Measurements from ENCODE around the gene NTN5.
A peak's percentile ranks its signal among the peaks of the same experiment; 100 is the strongest.
"Not testable (repeated sequence)": the region's sequence is repeated elsewhere in the genome, so short reads cannot be mapped to it uniquely, and the experiment has no call there.

Gene NTN5

GRCh38 chr19:48634424-48635262 lies 38.2 kb downstream of the NTN5 start:
- peak; percentile 97 for DNase-seq
- in situ Hi-C loops (cut with MboI; ENCODE audit: low pct_unique_long_range_greater_than_20kb, low sequenced_read_pairs) = no loop called here

- no peak for DNase-seq
- in situ Hi-C loops (cut with MboI; ENCODE audit: low pct_unique_long_range_greater_than_20kb, low sequenced_read_pairs) = no loop called here
Observed at GRCh38 chr19:48634036-48634342, 38.8 kb downstream of the NTN5 start.

GRCh38 chr19:48633148-48634035 lies 39.4 kb downstream of the NTN5 start:
- in situ Hi-C loops (cut with MboI; ENCODE audit: low pct_unique_long_range_greater_than_20kb, low sequenced_read_pairs) = no loop called here
- no peak for DNase-seq

GRCh38 chr19:48632692-48633147 lies 40.1 kb downstream of the NTN5 start:
- no peak for DNase-seq
- in situ Hi-C loops (cut with MboI; ENCODE audit: low pct_unique_long_range_greater_than_20kb, low sequenced_read_pairs) = no loop called here

GRCh38 chr19:48632286-48632685 lies 40.5 kb downstream of the NTN5 start:
- DNase-seq; in situ Hi-C loops (cut with MboI; ENCODE audit: low pct_unique_long_range_greater_than_20kb, low sequenced_read_pairs): not testable (repeated sequence)

GRCh38 chr19:48631225-48631624 lies 41.6 kb downstream of the NTN5 start:
- in situ Hi-C loops (cut with MboI; ENCODE audit: low pct_unique_long_range_greater_than_20kb, low sequenced_read_pairs) = no loop called here

GRCh38 chr19:48630296-48631063 lies 42.3 kb downstream of the NTN5 start:
- in situ Hi-C loops (cut with MboI; ENCODE audit: low pct_unique_long_range_greater_than_20kb, low sequenced_read_pairs) = no loop called here
- DNase-seq = no peak

More at GRCh38 chr19:48631225-48631624, 41.6 kb downstream of the NTN5 start:
- no peak for DNase-seq

- no peak for DNase-seq
- in situ Hi-C loops (cut with MboI; ENCODE audit: low pct_unique_long_range_greater_than_20kb, low sequenced_read_pairs) = no loop called here
Observed at GRCh38 chr19:48629599-48630295, 43.1 kb downstream of the NTN5 start.

- DNase-seq = no peak
- in situ Hi-C loops (cut with MboI; ENCODE audit: low pct_unique_long_range_greater_than_20kb, low sequenced_read_pairs) = no loop called here
Observed at GRCh38 chr19:48629297-48629598, 43.6 kb downstream of the NTN5 start.

- DNase-seq = no peak
- in situ Hi-C loops (cut with MboI; ENCODE audit: low pct_unique_long_range_greater_than_20kb, low sequenced_read_pairs) = no loop called here
Observed at GRCh38 chr19:48628486-48629296, 44.1 kb downstream of the NTN5 start.

GRCh38 chr19:48627865-48628314 lies 44.9 kb downstream of the NTN5 start:
- in situ Hi-C loops (cut with MboI; ENCODE audit: low pct_unique_long_range_greater_than_20kb, low sequenced_read_pairs) = no loop called here
- no peak for DNase-seq

GRCh38 chr19:48627201-48627864 lies 45.5 kb downstream of the NTN5 start:
- no peak for DNase-seq
- in situ Hi-C loops (cut with MboI; ENCODE audit: low pct_unique_long_range_greater_than_20kb, low sequenced_read_pairs) = no loop called here

GRCh38 chr19:48625891-48626327 lies 46.9 kb downstream of the NTN5 start:
- in situ Hi-C loops (cut with MboI; ENCODE audit: low pct_unique_long_range_greater_than_20kb, low sequenced_read_pairs) = no loop called here
- DNase-seq = no peak

GRCh38 chr19:48624791-48625723 lies 47.8 kb downstream of the NTN5 start:
- DNase-seq = no peak
- in situ Hi-C loops (cut with MboI; ENCODE audit: low pct_unique_long_range_greater_than_20kb, low sequenced_read_pairs) = no loop called here

GRCh38 chr19:48624067-48624594 lies 48.7 kb downstream of the NTN5 start:
- peak; percentile 97 for DNase-seq
- in situ Hi-C loops (cut with MboI; ENCODE audit: low pct_unique_long_range_greater_than_20kb, low sequenced_read_pairs) = no loop called here

GRCh38 chr19:48623556-48624066 lies 49.2 kb downstream of the NTN5 start:
- in situ Hi-C loops (cut with MboI; ENCODE audit: low pct_unique_long_range_greater_than_20kb, low sequenced_read_pairs) = no loop called here
- no peak for DNase-seq
